SU-DHL-6 (cell line): ENCODE measurements around the gene KCNJ8.

ENCODE experiments used
- H2AFZ ChIP-seq: fragments of 200-600 bp; sonication (generic); 2 replicates; pipeline ENCODE4 v1.6.1; 2014; ENCODE audit warnings: low read depth, mild to moderate bottlenecking, moderate library complexity, mixed read lengths, antibody characterized with exemption, low read length; ENCODE audit not compliant: severe bottlenecking
- H3F3A ChIP-seq: fragments of 200-600 bp; shearing (Covaris generic); 2 replicates; pipeline ENCODE4 v1.6.0; 2016; ENCODE audit warnings: antibody characterized with exemption, mild to moderate bottlenecking; ENCODE audit not compliant: insufficient read depth
- H3K27ac ChIP-seq: fragments of 200-600 bp; sonication (generic); 2 replicates; pipeline ENCODE4 v1.5.1; 2016; ENCODE audit warnings: low read depth, mild to moderate bottlenecking, low read length, moderate library complexity, mixed read lengths
- H3K27me3 ChIP-seq: fragments of 200-600 bp; sonication (generic), shearing (Covaris generic); 2 replicates; pipeline ENCODE4 v1.6.0; 2014; ENCODE audit warnings: mild to moderate bottlenecking, low read length
- H3K36me3 ChIP-seq: fragments of 200-600 bp; sonication (generic); 2 replicates; pipeline ENCODE4 v1.6.1; 2014; ENCODE audit warnings: mild to moderate bottlenecking, low read length, mixed read lengths
- H3K4me2 ChIP-seq: fragments of 300-600, 200-600 bp; shearing (Covaris generic), sonication (generic); 2 replicates; pipeline ENCODE4 v1.6.0; 2014; ENCODE audit warnings: low read length, low read depth, mild to moderate bottlenecking; ENCODE audit not compliant: poor library complexity, severe bottlenecking
- H3K4me3 ChIP-seq: fragments of 200-600 bp; sonication (generic); 2 replicates; pipeline ENCODE4 v1.5.1; 2014; ENCODE audit warnings: antibody characterized with exemption, low read length, mild to moderate bottlenecking, mixed read lengths; ENCODE audit not compliant: insufficient read depth, poor library complexity, severe bottlenecking
- H3K79me2 ChIP-seq: fragments of 200-600 bp; sonication (generic); 2 replicates; pipeline ENCODE4 v1.6.1; 2014; ENCODE audit warnings: mild to moderate bottlenecking, low read length, moderate library complexity; ENCODE audit not compliant: insufficient read depth
- H3K9ac ChIP-seq: fragments of 200-600 bp; sonication (generic); 2 replicates; pipeline ENCODE4 v1.7.0; 2014; ENCODE audit warnings: mild to moderate bottlenecking, low read length
- H3K9me2 ChIP-seq: fragments of 200-600 bp; sonication (generic); replicated peaks from 2 replicates; pipeline ENCODE4 v1.6.1; 2014; ENCODE audit warnings: low read length; ENCODE audit not compliant: insufficient read depth
- H3K9me3 ChIP-seq: fragments of 200-600 bp; sonication (generic); 2 replicates; pipeline ENCODE4 v1.6.1; 2014; ENCODE audit warnings: low read length, mixed read lengths; ENCODE audit not compliant: insufficient read depth
- H4K20me1 ChIP-seq: fragments of 200-600 bp; sonication (generic); 2 replicates; pipeline ENCODE4 v1.6.1; 2014; ENCODE audit warnings: low read depth, mild to moderate bottlenecking, antibody characterized with exemption, low read length, moderate library complexity, mixed read lengths
- EZH2phosphoT487 ChIP-seq: fragments of 200-600 bp; sonication (generic), shearing (Covaris generic); conservative IDR thresholded peaks from 2 replicates; pipeline ENCODE4 v1.6.1; 2018; ENCODE audit warnings: mild to moderate bottlenecking, antibody characterized with exemption, low read length, moderate library complexity, mixed read lengths
- TF ChIP-seq, protein P1 (sequence below): fragments of 200-600 bp; sonication (generic); IDR thresholded peaks from one replicate; pipeline ENCODE4 v1.5.1; 2017; ENCODE audit warnings: antibody characterized with exemption, mild to moderate bottlenecking, low read length, moderate library complexity; ENCODE audit not compliant: insufficient read depth, poor library complexity, severe bottlenecking

KCNJ8 gene

DNA sequence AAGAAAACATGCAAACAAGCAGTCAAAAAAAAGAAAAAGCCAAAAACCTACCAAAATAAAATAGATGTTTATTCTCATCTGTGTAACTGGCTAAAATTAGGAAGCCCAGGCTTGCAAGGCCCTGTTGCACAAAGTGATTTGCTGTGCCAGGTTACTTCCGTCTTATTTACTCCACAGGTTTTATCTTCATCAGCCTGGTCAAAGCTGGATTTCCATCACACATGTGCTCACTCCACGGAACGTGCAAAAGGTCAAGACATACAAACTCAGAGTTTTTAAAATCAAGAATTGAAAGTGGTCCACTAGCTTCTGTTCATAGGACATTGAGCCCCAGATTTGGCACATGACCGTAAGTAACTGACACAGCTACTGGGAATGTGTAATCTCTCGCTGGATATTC is 14.8 kb downstream of the KCNJ8 start:
- TF ChIP-seq EZH2phosphoT487, result no peak
- TF ChIP-seq, protein P1, sequence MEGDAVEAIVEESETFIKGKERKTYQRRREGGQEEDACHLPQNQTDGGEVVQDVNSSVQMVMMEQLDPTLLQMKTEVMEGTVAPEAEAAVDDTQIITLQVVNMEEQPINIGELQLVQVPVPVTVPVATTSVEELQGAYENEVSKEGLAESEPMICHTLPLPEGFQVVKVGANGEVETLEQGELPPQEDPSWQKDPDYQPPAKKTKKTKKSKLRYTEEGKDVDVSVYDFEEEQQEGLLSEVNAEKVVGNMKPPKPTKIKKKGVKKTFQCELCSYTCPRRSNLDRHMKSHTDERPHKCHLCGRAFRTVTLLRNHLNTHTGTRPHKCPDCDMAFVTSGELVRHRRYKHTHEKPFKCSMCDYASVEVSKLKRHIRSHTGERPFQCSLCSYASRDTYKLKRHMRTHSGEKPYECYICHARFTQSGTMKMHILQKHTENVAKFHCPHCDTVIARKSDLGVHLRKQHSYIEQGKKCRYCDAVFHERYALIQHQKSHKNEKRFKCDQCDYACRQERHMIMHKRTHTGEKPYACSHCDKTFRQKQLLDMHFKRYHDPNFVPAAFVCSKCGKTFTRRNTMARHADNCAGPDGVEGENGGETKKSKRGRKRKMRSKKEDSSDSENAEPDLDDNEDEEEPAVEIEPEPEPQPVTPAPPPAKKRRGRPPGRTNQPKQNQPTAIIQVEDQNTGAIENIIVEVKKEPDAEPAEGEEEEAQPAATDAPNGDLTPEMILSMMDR, result no peak
- H3K36me3 ChIP-seq, result no peaks in the 10 kb centered on the region
- no peaks in the 10 kb centered on the region for H3K9me2 ChIP-seq
- H3K79me2 ChIP-seq, result no peaks in the 10 kb centered on the region
- H2AFZ ChIP-seq, result no peak overlapping the region
- no peak overlapping the region for H3K9ac ChIP-seq
- no peaks in the 10 kb centered on the region for H3F3A ChIP-seq
- no peak overlapping the region for H3K4me2 ChIP-seq
- no peaks in the 10 kb centered on the region for H4K20me1 ChIP-seq
- H3K4me3 ChIP-seq, result no peak overlapping the region
- no peaks in the 10 kb centered on the region for H3K9me3 ChIP-seq
- no peaks in the 10 kb centered on the region for H3K27me3 ChIP-seq
- H3K27ac ChIP-seq, result no peak overlapping the region

DNA sequence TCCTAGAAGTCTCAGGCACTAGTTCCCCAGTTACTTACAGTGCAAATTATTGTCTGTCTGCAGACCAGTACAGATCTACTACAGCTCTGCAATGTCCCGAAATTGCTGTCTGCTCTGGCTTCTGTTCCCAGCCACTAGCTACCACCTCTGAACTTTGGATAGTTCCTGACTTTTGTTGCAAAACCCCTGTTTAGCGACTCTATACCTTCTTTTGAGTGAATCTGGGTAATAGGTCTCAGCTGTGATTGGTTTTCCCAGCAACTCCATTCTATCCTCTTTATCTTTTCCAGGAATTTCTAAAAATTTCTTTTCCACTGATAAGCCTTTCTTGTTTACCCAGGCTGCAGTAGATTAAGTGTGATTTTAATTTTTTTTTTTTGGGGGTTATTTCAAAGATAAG is 16.8 kb downstream of the KCNJ8 start:
- H3K79me2 ChIP-seq, result no peaks in the 10 kb centered on the region
- H3K4me2 ChIP-seq, result no peak overlapping the region
- H3K36me3 ChIP-seq, result no peaks in the 10 kb centered on the region
- TF ChIP-seq EZH2phosphoT487, result no peak
- TF ChIP-seq, protein P1, result no peak
- H3F3A ChIP-seq, result no peaks in the 10 kb centered on the region
- H3K4me3 ChIP-seq, result no peak overlapping the region
- H3K27me3 ChIP-seq, result no peaks in the 10 kb centered on the region
- H3K9me2 ChIP-seq, result no peaks in the 10 kb centered on the region
- H3K9ac ChIP-seq, result no peak overlapping the region
- H2AFZ ChIP-seq, result no peak overlapping the region
- no peaks in the 10 kb centered on the region for H3K9me3 ChIP-seq
- no peak overlapping the region for H3K27ac ChIP-seq
- H4K20me1 ChIP-seq, result no peaks in the 10 kb centered on the region

DNA sequence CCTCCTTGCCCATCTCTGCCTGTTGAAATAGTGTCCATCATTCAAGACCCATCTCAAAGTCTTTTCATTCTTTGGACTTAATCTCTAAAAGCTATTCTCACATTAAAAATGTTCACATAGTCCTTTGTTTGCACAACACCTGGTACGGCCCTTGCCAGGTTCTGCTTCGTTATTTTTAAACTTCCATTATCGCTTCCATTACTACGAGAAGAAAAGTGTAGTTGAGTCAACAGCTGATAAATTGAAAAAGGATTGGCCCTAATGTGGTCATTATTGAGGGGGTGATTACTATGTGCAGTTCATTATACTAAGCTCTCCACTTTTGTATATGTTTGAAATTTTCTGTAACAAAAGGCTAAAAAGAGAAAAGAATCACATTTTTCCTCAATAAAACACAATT is 17.8 kb downstream of the KCNJ8 start:
- H3K27me3 ChIP-seq, result no peaks in the 10 kb centered on the region
- no peaks in the 10 kb centered on the region for H3K9me2 ChIP-seq
- no peak for TF ChIP-seq EZH2phosphoT487
- TF ChIP-seq, protein P1, result no peak
- H3K36me3 ChIP-seq, result no peaks in the 10 kb centered on the region
- no peaks in the 10 kb centered on the region for H3K9me3 ChIP-seq
- H3K79me2 ChIP-seq, result no peaks in the 10 kb centered on the region
- H3K4me3 ChIP-seq, result no peak overlapping the region
- H3K9ac ChIP-seq, result no peak overlapping the region
- H4K20me1 ChIP-seq, result no peaks in the 10 kb centered on the region
- no peaks in the 10 kb centered on the region for H3F3A ChIP-seq
- no peak overlapping the region for H3K27ac ChIP-seq
- no peak overlapping the region for H3K4me2 ChIP-seq
- H2AFZ ChIP-seq, result no peak overlapping the region

DNA sequence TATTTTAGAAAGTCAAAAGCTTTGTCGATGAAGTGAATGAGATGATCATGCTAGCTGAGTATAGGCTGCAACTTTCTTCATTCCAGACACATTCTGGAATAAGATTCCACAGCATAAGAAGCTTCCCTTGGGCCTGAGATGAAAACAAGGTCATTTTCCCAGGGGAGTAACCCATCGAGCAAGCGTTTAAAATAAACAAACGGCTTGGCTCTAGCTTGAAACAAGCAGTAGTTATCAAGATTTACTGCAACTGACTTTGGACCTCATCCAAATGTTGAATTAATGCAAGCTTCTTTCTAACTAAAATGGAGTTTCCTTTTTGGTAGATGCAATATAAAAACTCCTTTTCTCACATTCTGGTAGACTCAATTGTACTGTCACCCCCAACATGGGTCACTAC is 23.0 kb downstream of the KCNJ8 start:
- Histone ChIP-seq H3K9me2 (no peaks in the 10 kb centered on the region), H3K4me3 (no peak overlapping the region), H3K36me3 (no peaks in the 10 kb centered on the region), H3K79me2 (no peaks in the 10 kb centered on the region), H3K27ac (no peak overlapping the region), H2AFZ (no peak overlapping the region), H3K9me3 (no peaks in the 10 kb centered on the region), H4K20me1 (no peaks in the 10 kb centered on the region), H3F3A (no peaks in the 10 kb centered on the region), H3K9ac (no peak overlapping the region), H3K27me3 (no peaks in the 10 kb centered on the region), H3K4me2 (no peak overlapping the region)
- no peak for TF ChIP-seq EZH2phosphoT487
- TF ChIP-seq, protein P1, result no peak
